ENCODE results near the gene TBC1D26. TPM values are rescaled to one million over a fixed set of nuclear protein-coding genes. Genes with fewer than 3 reads are reported as not detected.
"Not testable (repeated sequence)": the region's sequence is repeated elsewhere in the genome, so short reads cannot be mapped to it uniquely, and the experiment has no call there.

Gene TBC1D26
- 2.4 TPM for total RNA-seq (ENCODE audit: unreplicated experiment)
- long read RNA-seq, result 0 reads

DNA sequence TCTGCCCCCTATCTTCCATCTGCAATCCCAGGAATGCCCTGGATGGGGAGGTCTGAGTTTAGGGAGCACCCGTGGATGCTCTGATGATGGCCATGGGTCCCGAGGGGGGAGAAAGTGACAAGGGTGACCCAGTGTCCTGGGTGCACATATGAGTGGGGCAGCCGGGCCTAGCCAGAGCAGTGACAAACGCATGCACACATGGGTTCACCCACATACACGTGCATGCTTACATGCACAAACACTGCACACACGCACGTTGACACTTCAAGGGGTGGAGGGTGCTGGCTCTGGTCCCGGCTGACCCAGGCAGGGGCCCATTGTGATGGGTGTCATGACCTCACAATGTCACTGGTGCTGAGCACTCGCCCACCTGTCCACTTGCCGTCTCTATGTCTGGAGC lies at the start of gene TBC1D26:
TBC1D26 (plus strand) TSS at position 384 of the 400 bp plus-strand sequence. CDS start 3,066 bp downstream, outside the sequence.
- H3K36me3 Mint-ChIP-seq (ENCODE audit: low read depth, unreplicated experiment); DNase-seq (ENCODE audit: low spot score); H3K27me3 Mint-ChIP-seq (ENCODE audit: unreplicated experiment); H3K4me3 Mint-ChIP-seq (ENCODE audit: unreplicated experiment); H3K4me1 Mint-ChIP-seq (ENCODE audit: unreplicated experiment); H3K9me3 Mint-ChIP-seq (ENCODE audit: unreplicated experiment); H3K27ac Mint-ChIP-seq (ENCODE audit: unreplicated experiment): not testable (repeated sequence)

DNA sequence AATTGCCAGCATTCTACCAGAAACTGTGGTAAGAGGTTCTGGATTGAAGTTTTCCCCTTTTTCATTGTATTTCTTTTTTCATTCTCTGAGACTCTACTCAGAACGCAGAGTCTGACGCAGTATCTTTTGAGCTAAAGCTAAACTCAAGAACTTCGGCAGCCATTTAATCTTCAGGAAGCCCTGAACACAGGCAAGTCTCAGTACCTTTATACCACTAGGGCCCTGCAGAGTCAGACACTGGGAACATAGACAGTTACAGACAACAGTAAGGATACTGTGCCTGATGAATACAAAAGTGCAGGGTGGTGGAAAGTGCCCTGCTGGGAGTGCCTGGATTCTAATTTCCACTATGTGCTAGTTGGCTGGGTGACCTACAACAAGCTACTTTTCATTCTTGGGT lies 48.9 kb upstream of the TBC1D26 start:
- not testable (repeated sequence) for H3K36me3 Mint-ChIP-seq (ENCODE audit: low read depth, unreplicated experiment)

DNA sequence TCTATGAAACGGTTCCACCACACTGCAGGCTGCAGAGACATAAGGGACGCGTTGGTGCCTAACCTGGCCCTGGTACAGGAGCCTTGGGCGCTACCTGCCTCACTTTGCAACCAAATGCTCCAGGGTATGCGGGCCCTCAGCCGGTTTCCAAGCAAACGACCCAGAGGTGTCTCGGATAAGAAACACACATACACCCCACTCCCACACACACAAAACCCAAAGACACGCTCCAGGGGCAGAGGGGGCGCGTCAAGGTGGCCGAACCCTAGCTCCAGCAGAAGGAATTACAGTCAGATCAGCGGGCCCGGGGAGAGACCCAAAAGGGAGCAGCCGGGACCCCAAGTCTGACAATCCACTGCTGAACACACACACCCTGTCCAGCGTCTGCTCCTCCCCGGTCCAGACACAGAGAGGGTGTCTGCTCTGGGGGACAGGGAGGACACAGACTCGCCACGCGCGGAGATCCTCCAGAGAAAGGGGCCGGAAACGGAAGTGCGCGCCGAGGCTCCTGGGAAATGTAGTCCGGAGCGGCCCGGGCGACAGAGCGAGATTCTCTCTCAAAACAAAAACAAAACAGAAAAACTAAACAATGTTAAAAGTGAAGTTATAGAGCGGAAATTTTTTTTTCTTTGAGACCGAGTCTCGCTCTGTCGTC lies 48.1 kb upstream of the TBC1D26 start, which contains the start of gene TRIM16:
TRIM16 (minus strand) TSS at position 488 of the 655 bp plus-strand sequence. CDS start 32,702 bp downstream, outside the sequence.
- not testable (repeated sequence) for H3K27me3 Mint-ChIP-seq (ENCODE audit: unreplicated experiment); H3K9me3 Mint-ChIP-seq (ENCODE audit: unreplicated experiment); H3K36me3 Mint-ChIP-seq (ENCODE audit: low read depth, unreplicated experiment)
- peak within 1 kb of the TSS; percentile 95 for H3K4me3 Mint-ChIP-seq (ENCODE audit: unreplicated experiment)
- H3K4me1 Mint-ChIP-seq (ENCODE audit: unreplicated experiment), result peaks cover 15% of the 10 kb centered on the region
- peak; percentile 74 for DNase-seq (ENCODE audit: low spot score)
- peak within 1 kb of the TSS; percentile 97 for H3K27ac Mint-ChIP-seq (ENCODE audit: unreplicated experiment)

More for the DNA sequence above, 48.9 kb upstream of the TBC1D26 start:
- Mint-ChIP-seq H3K4me1 (ENCODE audit: unreplicated experiment) (peaks cover 15% of the 10 kb centered on the region), H3K4me3 (ENCODE audit: unreplicated experiment) (peak overlapping the region; percentile 95)
- not testable (repeated sequence) for DNase-seq (ENCODE audit: low spot score); H3K27ac Mint-ChIP-seq (ENCODE audit: unreplicated experiment); H3K27me3 Mint-ChIP-seq (ENCODE audit: unreplicated experiment); H3K9me3 Mint-ChIP-seq (ENCODE audit: unreplicated experiment)

DNA sequence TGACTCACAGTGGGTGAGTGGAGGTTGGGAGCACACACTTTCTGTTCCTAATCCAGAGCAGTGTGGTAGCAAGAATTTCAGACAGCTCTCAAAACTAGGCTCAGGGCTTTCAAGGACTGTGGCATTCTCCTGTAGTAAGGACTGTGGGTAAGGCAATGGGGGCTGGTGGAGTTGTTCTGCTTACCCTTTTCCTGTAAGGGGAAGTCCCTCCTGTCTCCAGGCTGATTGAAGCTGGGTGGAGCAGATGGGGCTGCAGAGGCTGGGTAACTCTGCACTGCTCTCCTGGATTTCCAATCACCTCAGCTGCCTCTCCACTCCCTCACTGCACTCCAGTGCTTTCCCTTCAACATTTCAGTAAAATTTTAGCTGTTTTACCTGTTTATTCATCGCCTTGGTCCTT lies 44.6 kb upstream of the TBC1D26 start:
- H3K36me3 Mint-ChIP-seq (ENCODE audit: low read depth, unreplicated experiment); H3K4me3 Mint-ChIP-seq (ENCODE audit: unreplicated experiment); DNase-seq (ENCODE audit: low spot score); H3K27ac Mint-ChIP-seq (ENCODE audit: unreplicated experiment); H3K27me3 Mint-ChIP-seq (ENCODE audit: unreplicated experiment); H3K9me3 Mint-ChIP-seq (ENCODE audit: unreplicated experiment): not testable (repeated sequence)
- peaks cover 12% of the 10 kb centered on the region for H3K4me1 Mint-ChIP-seq (ENCODE audit: unreplicated experiment)

DNA sequence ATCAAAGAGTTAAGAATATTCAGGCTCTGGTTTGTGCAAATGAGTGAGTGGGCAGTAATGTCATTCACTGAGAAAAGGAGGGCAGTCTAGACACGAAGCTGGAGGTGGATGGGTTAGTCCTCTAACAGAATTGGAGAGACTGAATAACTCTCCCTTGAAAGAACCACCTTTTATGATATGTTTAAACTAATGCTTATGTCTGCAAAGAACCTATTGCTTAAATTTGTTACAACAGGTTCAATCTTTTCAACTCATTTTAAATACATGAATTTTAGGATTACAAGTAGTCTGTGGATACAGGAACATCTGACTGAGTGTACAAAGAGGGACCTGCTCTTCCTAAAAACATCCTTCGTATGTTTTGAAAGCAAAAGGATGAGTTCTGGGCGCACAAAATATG lies 33.1 kb upstream of the TBC1D26 start:
- H3K4me1 Mint-ChIP-seq (ENCODE audit: unreplicated experiment); H3K27me3 Mint-ChIP-seq (ENCODE audit: unreplicated experiment); H3K9me3 Mint-ChIP-seq (ENCODE audit: unreplicated experiment); H3K27ac Mint-ChIP-seq (ENCODE audit: unreplicated experiment); DNase-seq (ENCODE audit: low spot score); H3K36me3 Mint-ChIP-seq (ENCODE audit: low read depth, unreplicated experiment): not testable (repeated sequence)
- peak overlapping the region; percentile 91 for H3K4me3 Mint-ChIP-seq (ENCODE audit: unreplicated experiment)

DNA sequence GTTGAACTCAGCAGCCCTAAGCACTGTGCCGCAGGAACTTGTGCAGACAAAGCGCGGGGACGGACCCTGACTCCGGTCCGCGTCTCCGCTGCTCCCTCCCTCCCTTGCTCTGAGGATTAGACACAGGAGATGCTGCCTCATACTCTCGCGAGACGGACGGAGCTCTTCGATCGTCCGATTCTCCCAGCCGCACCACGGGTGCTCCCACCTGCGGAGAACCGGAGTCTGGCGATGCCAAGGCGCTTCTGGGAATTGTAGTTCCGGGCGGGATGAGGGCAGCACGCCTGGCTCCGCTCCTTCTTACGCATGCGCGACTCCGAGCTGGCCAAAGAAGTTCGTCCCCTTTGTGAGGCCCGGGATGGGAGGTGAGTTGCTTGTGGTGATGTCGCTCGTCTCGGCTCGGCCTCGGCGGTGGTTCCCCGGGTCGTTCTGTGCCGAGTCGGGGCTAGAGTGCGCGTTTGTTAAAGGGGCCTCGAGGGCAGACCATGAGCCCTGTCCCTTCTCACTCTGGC lies 32.6 kb upstream of the TBC1D26 start, which contains the start of gene ZNF286A:
ZNF286A (plus strand) TSS at position 340 of the 512 bp plus-strand sequence. CDS start 578 bp downstream, outside the sequence.
- H3K27me3 Mint-ChIP-seq (ENCODE audit: unreplicated experiment), result not testable (repeated sequence)

DNA sequence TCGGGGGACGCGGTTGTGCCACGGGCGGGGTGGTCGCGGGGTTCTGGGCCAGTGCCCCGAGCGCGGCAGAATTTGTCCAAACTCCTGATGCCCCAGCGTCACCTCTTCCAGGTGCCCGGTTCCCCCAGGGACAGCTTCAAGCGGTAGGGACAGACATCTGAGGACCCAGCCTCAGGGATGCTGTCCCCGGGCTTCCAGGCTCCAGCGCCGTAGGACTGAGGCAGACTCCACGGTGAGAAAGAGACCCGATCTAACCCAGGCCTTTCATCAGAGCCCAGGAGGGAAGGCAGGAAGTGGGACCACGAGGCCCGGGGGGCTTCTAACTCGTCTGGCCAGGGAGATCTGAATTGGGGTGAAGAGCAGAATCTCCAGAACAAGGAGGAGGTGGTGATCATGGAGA lies 32.1 kb upstream of the TBC1D26 start:
- H3K9me3 Mint-ChIP-seq (ENCODE audit: unreplicated experiment); DNase-seq (ENCODE audit: low spot score); H3K27me3 Mint-ChIP-seq (ENCODE audit: unreplicated experiment); H3K27ac Mint-ChIP-seq (ENCODE audit: unreplicated experiment); H3K4me1 Mint-ChIP-seq (ENCODE audit: unreplicated experiment): not testable (repeated sequence)
- Mint-ChIP-seq H3K4me3 (ENCODE audit: unreplicated experiment) (peak overlapping the region; percentile 91), H3K36me3 (ENCODE audit: low read depth, unreplicated experiment) (peaks cover 15% of the 10 kb centered on the region)

More for the DNA sequence above, 32.6 kb upstream of the TBC1D26 start, which contains the start of gene ZNF286A:
- peak within 1 kb of the TSS; percentile 91 for H3K4me3 Mint-ChIP-seq (ENCODE audit: unreplicated experiment)
- H3K9me3 Mint-ChIP-seq (ENCODE audit: unreplicated experiment); H3K4me1 Mint-ChIP-seq (ENCODE audit: unreplicated experiment): not testable (repeated sequence)
- H3K36me3 Mint-ChIP-seq (ENCODE audit: low read depth, unreplicated experiment), result peaks cover 12% of the 10 kb centered on the region
- peak; percentile 99 for DNase-seq (ENCODE audit: low spot score)
- peak within 1 kb of the TSS; percentile 48 for H3K27ac Mint-ChIP-seq (ENCODE audit: unreplicated experiment)

DNA sequence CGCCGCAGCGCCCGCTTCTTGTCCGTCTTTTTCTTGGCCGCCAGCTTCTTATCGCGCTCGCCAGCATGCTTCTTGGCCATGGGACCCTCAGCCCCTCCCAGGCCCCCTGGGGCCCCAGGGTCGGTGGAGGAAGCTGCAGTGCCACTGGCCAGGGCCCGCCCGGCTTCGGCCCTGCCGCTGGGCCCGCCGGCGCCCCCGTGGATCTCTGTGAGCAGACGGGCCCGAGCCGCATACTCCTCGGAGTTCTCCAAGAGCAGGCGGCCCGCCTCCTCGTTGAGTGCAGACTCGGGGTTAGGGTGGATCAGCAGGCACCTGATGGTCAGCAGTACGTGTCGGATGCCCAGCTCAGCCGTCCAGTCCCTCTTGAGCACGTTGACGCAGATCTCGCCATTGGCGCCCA lies 27.8 kb upstream of the TBC1D26 start:
- not testable (repeated sequence) for H3K9me3 Mint-ChIP-seq (ENCODE audit: unreplicated experiment); DNase-seq (ENCODE audit: low spot score); H3K27ac Mint-ChIP-seq (ENCODE audit: unreplicated experiment); H3K27me3 Mint-ChIP-seq (ENCODE audit: unreplicated experiment); H3K4me3 Mint-ChIP-seq (ENCODE audit: unreplicated experiment); H3K4me1 Mint-ChIP-seq (ENCODE audit: unreplicated experiment)
- H3K36me3 Mint-ChIP-seq (ENCODE audit: low read depth, unreplicated experiment), result peaks cover 54% of the 10 kb centered on the region

DNA sequence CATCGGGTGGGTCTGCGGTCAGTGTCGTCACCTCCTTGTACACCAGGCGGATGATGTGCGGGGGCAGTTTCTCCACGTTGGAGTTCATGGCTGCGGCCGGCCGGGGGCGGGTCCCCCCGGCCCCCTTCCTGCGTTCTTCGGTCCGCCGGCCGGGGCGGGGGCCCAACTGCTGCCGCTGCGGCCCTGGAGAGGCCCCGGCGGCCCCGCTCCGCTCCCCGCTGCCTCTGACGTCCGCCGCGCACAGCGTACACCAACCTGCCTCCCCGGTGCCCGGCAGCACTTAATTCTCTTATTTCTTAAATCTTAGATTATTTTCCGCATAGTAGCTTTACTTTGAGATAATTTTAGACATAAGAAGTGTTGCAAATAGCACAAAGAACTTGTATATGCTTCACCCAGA lies 27.3 kb upstream of the TBC1D26 start:
- H3K4me1 Mint-ChIP-seq (ENCODE audit: unreplicated experiment); H3K27me3 Mint-ChIP-seq (ENCODE audit: unreplicated experiment); H3K27ac Mint-ChIP-seq (ENCODE audit: unreplicated experiment); H3K9me3 Mint-ChIP-seq (ENCODE audit: unreplicated experiment); DNase-seq (ENCODE audit: low spot score): not testable (repeated sequence)
- H3K36me3 Mint-ChIP-seq (ENCODE audit: low read depth, unreplicated experiment), result peaks cover 60% of the 10 kb centered on the region
- H3K4me3 Mint-ChIP-seq (ENCODE audit: unreplicated experiment), result peak overlapping the region; percentile 71

DNA sequence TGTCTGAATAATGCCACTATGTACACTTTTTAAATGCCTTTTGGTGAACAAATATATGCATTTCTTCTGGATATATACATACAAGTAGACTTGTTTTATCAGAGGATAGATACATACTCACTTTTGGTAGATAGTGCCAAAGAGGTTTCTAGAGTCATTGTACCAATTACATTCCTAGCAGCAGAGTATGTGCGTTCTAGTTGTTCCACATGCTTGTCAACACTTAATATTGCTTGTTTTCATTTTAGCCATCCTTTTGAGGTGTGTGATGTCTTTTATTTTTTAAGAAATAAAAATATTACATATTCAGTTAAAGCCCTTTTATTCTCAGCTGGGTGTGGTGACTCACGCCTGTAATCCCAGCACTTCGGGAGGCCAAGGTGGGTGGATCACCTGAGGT lies 23.2 kb upstream of the TBC1D26 start:
- H3K4me3 Mint-ChIP-seq (ENCODE audit: unreplicated experiment), result peak overlapping the region; percentile 67
- H3K4me1 Mint-ChIP-seq (ENCODE audit: unreplicated experiment); H3K27ac Mint-ChIP-seq (ENCODE audit: unreplicated experiment); H3K27me3 Mint-ChIP-seq (ENCODE audit: unreplicated experiment); DNase-seq (ENCODE audit: low spot score): not testable (repeated sequence)
- H3K36me3 Mint-ChIP-seq (ENCODE audit: low read depth, unreplicated experiment), result peaks cover 77% of the 10 kb centered on the region
- H3K9me3 Mint-ChIP-seq (ENCODE audit: unreplicated experiment), result peaks cover 16% of the 10 kb centered on the region

DNA sequence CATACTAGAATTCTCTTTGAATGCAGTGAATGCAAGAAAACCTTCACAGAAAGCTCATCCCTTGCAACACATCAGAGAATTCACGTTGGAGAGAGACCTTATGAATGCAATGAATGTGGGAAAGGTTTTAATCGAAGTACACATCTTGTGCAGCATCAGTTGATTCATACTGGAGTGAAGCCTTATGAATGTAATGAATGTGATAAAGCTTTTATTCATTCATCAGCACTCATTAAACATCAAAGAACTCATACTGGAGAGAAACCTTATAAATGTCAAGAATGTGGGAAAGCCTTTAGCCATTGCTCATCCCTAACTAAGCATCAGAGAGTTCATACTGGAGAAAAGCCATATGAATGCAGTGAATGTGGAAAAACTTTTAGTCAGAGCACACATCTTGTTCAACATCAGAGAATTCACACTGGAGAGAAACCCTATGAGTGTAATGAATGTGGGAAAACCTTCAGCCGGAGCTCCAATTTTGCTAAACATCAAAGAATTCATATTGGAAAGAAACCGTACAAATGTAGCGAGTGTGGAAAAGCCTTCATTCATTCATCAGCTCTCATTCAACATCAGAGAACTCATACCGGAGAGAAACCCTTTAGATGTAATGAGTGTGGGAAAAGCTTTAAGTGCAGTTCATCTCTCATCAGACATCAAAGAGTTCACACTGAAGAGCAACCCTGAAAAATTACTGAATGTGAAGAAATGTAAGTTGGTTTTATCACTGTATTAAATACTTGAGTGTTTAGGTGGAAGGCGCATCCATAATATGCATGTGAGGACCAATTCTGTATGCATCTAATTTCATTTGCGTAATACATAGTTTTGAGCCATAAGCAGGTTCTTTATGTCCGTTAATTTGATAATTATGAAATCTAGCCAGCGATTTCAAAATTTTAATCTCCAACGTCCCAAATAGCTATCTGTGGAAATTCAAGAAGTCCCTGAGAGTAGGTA lies 15.2 kb upstream of the TBC1D26 start:
- Mint-ChIP-seq H3K36me3 (ENCODE audit: low read depth, unreplicated experiment) (peaks cover 62% of the 10 kb centered on the region), H3K4me3 (ENCODE audit: unreplicated experiment) (peak overlapping the region; percentile 78), H3K9me3 (ENCODE audit: unreplicated experiment) (peaks cover 35% of the 10 kb centered on the region)
- H3K4me1 Mint-ChIP-seq (ENCODE audit: unreplicated experiment); H3K27ac Mint-ChIP-seq (ENCODE audit: unreplicated experiment); H3K27me3 Mint-ChIP-seq (ENCODE audit: unreplicated experiment); DNase-seq (ENCODE audit: low spot score): not testable (repeated sequence)
